Measurements from ENCODE around the gene PIP4K2A. TPM values are rescaled to one million over a fixed set of nuclear protein-coding genes. Genes with fewer than 3 reads are reported as not detected.

Gene PIP4K2A
- total RNA-seq, 1 donor from 2014 or later: 22.4 TPM

- DNase-seq (ENCODE audit: low spot score, unreplicated experiment): no peak
Measured at GRCh38 chr10:22740180-22740579, 25.8 kb upstream of the PIP4K2A start.

GRCh38 chr10:22737587-22737986 lies 23.2 kb upstream of the PIP4K2A start:
- H3K4me1 Mint-ChIP-seq (ENCODE audit: low read depth): peaks cover 3% of the 10 kb centered on the region
- no peaks in the 10 kb centered on the region for H3K27me3 Mint-ChIP-seq
- H3K4me3 Mint-ChIP-seq (ENCODE audit: low read depth): no peak overlapping the region
- H3K9me3 Mint-ChIP-seq (ENCODE audit: low read depth): peaks cover 3% of the 10 kb centered on the region
- no peak for TF ChIP-seq CTCF (IDR thresholded peaks at IDR 0.05; ENCODE audit: unreplicated experiment)
- H3K27ac Mint-ChIP-seq: no peak overlapping the region
- DNase-seq (ENCODE audit: low spot score, unreplicated experiment): no peak
- H3K36me3 Mint-ChIP-seq (ENCODE audit: insufficient read depth): no peaks in the 10 kb centered on the region

More at GRCh38 chr10:22740180-22740579, 25.8 kb upstream of the PIP4K2A start:
- Mint-ChIP-seq H3K27ac (no peak overlapping the region), H3K36me3 (ENCODE audit: insufficient read depth) (no peaks in the 10 kb centered on the region), H3K27me3 (no peaks in the 10 kb centered on the region), H3K4me1 (ENCODE audit: low read depth) (peaks cover 5% of the 10 kb centered on the region), H3K4me3 (ENCODE audit: low read depth) (no peak overlapping the region), H3K9me3 (ENCODE audit: low read depth) (peaks cover 10% of the 10 kb centered on the region)
- no peak for TF ChIP-seq CTCF (IDR thresholded peaks at IDR 0.05; ENCODE audit: unreplicated experiment)

- H3K9me3 Mint-ChIP-seq (ENCODE audit: low read depth): peaks cover 3% of the 10 kb centered on the region
- no peaks in the 10 kb centered on the region for H3K27me3 Mint-ChIP-seq
- H3K4me1 Mint-ChIP-seq (ENCODE audit: low read depth): peaks cover 3% of the 10 kb centered on the region
- no peak for TF ChIP-seq CTCF (IDR thresholded peaks at IDR 0.05; ENCODE audit: unreplicated experiment)
- no peaks in the 10 kb centered on the region for H3K36me3 Mint-ChIP-seq (ENCODE audit: insufficient read depth)
- DNase-seq (ENCODE audit: low spot score, unreplicated experiment): no peak
- H3K4me3 Mint-ChIP-seq (ENCODE audit: low read depth): no peak overlapping the region
- no peak overlapping the region for H3K27ac Mint-ChIP-seq
Measured at GRCh38 chr10:22736134-22736533, 21.8 kb upstream of the PIP4K2A start.

GRCh38 chr10:22733992-22734391 lies 19.6 kb upstream of the PIP4K2A start:
- no peak for TF ChIP-seq CTCF (IDR thresholded peaks at IDR 0.05; ENCODE audit: unreplicated experiment)
- H3K27ac Mint-ChIP-seq: no peak overlapping the region
- H3K27me3 Mint-ChIP-seq: no peaks in the 10 kb centered on the region
- H3K9me3 Mint-ChIP-seq (ENCODE audit: low read depth): no peaks in the 10 kb centered on the region
- H3K4me3 Mint-ChIP-seq (ENCODE audit: low read depth): no peak overlapping the region
- H3K4me1 Mint-ChIP-seq (ENCODE audit: low read depth): peaks cover 3% of the 10 kb centered on the region
- no peaks in the 10 kb centered on the region for H3K36me3 Mint-ChIP-seq (ENCODE audit: insufficient read depth)
- DNase-seq (ENCODE audit: low spot score, unreplicated experiment): no peak

GRCh38 chr10:22727663-22728062 lies 13.3 kb upstream of the PIP4K2A start:
- Mint-ChIP-seq H3K9me3 (ENCODE audit: low read depth) (no peaks in the 10 kb centered on the region), H3K36me3 (ENCODE audit: insufficient read depth) (no peaks in the 10 kb centered on the region), H3K4me1 (ENCODE audit: low read depth) (no peaks in the 10 kb centered on the region), H3K27me3 (no peaks in the 10 kb centered on the region), H3K27ac (no peak overlapping the region), H3K4me3 (ENCODE audit: low read depth) (no peak overlapping the region)
- TF ChIP-seq CTCF (IDR thresholded peaks at IDR 0.05; ENCODE audit: unreplicated experiment): no peak
- DNase-seq (ENCODE audit: low spot score, unreplicated experiment): no peak
